MM.1S (cell line): Measurements from ENCODE around the gene CYB5D1.

Source experiments
- DNase-seq: peaks from one replicate; pipeline ENCODE4 v3.0.0-alpha.2; 2015
- H2AFZ ChIP-seq: fragments of 300-600 bp; sonication (generic); 2 replicates; pipeline ENCODE4 v1.6.0; 2016; ENCODE audit warnings: antibody characterized with exemption, low read length
- H3F3A ChIP-seq: fragments of 300-600 bp; sonication (generic); 2 replicates; pipeline ENCODE4 v1.6.1; 2016; ENCODE audit warnings: mild to moderate bottlenecking, antibody characterized with exemption, low read length, moderate library complexity, mixed read lengths; ENCODE audit not compliant: insufficient read depth
- H3K27ac ChIP-seq: fragments of 300-600 bp; sonication (generic); 2 replicates; pipeline ENCODE4 v1.5.1; 2016; ENCODE audit warnings: mild to moderate bottlenecking, low read length
- H3K27me3 ChIP-seq: fragments of 300-600 bp; sonication (generic); replicated peaks from 2 replicates; pipeline ENCODE4 v1.6.0; 2016; ENCODE audit warnings: low read length; ENCODE audit not compliant: insufficient read depth
- H3K36me3 ChIP-seq: fragments of 300-600 bp; sonication (generic); replicated peaks from 2 replicates; pipeline ENCODE4 v1.6.1; 2016; ENCODE audit warnings: mild to moderate bottlenecking, low read length, mixed read lengths; ENCODE audit not compliant: insufficient read depth
- H3K4me1 ChIP-seq: fragments of 300-600 bp; sonication (generic); 2 replicates; pipeline ENCODE4 v1.6.1; 2016; ENCODE audit warnings: low read length, mixed read lengths
- H3K4me2 ChIP-seq: fragments of 300-600 bp; sonication (generic); 2 replicates; pipeline ENCODE4 v1.6.0; 2016; ENCODE audit warnings: low read depth, low read length
- H3K4me3 ChIP-seq: fragments of 300-600 bp; sonication (generic); 2 replicates; pipeline ENCODE4 v1.5.1; 2016; ENCODE audit warnings: low read length, mixed read lengths
- H3K79me2 ChIP-seq: fragments of 300-600 bp; sonication (generic); 2 replicates; pipeline ENCODE4 v1.6.1; 2016; ENCODE audit warnings: mixed run types, low read length, mixed read lengths
- H3K9ac ChIP-seq: fragments of 300-600 bp; sonication (generic); 2 replicates; pipeline ENCODE4 v1.6.1; 2016; ENCODE audit warnings: low read length, mixed read lengths
- H3K9me2 ChIP-seq: fragments of 300-600 bp; sonication (generic); replicated peaks from 2 replicates; pipeline ENCODE4 v1.6.1; 2016; ENCODE audit warnings: mild to moderate bottlenecking, low read length, mixed read lengths; ENCODE audit not compliant: insufficient read depth
- H3K9me3 ChIP-seq: fragments of 300-600 bp; sonication (generic); replicated peaks from 2 replicates; pipeline ENCODE4 v1.6.1; 2016; ENCODE audit warnings: mild to moderate bottlenecking, low read length, mixed read lengths; ENCODE audit not compliant: insufficient read depth
- H4K20me1 ChIP-seq: fragments of 300-600 bp; sonication (generic); 2 replicates; pipeline ENCODE4 v1.6.1; 2016; ENCODE audit warnings: mild to moderate bottlenecking, low read length, moderate library complexity, mixed read lengths; ENCODE audit not compliant: insufficient read depth
- CTCF ChIP-seq: fragments of 300-600 bp; sonication (generic); IDR thresholded peaks from 2 replicates; pipeline ENCODE4 v1.5.1; 2016; ENCODE audit warnings: antibody characterized with exemption, low read length, mixed read lengths
- EZH2 ChIP-seq: fragments of 300-600 bp; sonication (generic); optimal IDR thresholded peaks from 2 replicates; pipeline ENCODE3; 2017; ENCODE audit warnings: low read depth, mild to moderate bottlenecking, antibody characterized with exemption, low read length, mixed read lengths
- EZH2phosphoT487 ChIP-seq: fragments of 300-600 bp; sonication (generic); IDR thresholded peaks from 2 replicates; pipeline ENCODE4 v1.6.1; 2018; ENCODE audit warnings: antibody characterized with exemption, low read length

The CYB5D1 gene

GRCh38 chr17:7833795-7834541 is 23.8 kb upstream of the CYB5D1 start, which contains the start of gene KDM6B:
KDM6B (plus strand) TSS chr17:7834217; CDS start chr17:7845555, 11,338 bp downstream.
- Histone ChIP-seq H3K9me2 (no peaks in the 10 kb centered on the region), H3K27ac (peak within 1 kb of the TSS; percentile 92), H3K36me3 (no peaks in the 10 kb centered on the region), H3K9me3 (no peaks in the 10 kb centered on the region), H3K79me2 (no peaks in the 10 kb centered on the region), H3K4me3 (peak within 1 kb of the TSS; percentile 93), H3K9ac (peak within 1 kb of the TSS; percentile 86), H3K27me3 (peaks cover 41% of the 10 kb centered on the region), H3K4me2 (peak within 1 kb of the TSS; percentile 100), H4K20me1 (no peaks in the 10 kb centered on the region), H3K4me1 (peaks cover 31% of the 10 kb centered on the region), H2AFZ (peak within 1 kb of the TSS; percentile 95), H3F3A (peaks cover 31% of the 10 kb centered on the region)
- TF ChIP-seq CTCF: no peak
- TF ChIP-seq EZH2: no peak
- TF ChIP-seq EZH2phosphoT487: no peak
- DNase-seq: peak; percentile 90

DNA sequence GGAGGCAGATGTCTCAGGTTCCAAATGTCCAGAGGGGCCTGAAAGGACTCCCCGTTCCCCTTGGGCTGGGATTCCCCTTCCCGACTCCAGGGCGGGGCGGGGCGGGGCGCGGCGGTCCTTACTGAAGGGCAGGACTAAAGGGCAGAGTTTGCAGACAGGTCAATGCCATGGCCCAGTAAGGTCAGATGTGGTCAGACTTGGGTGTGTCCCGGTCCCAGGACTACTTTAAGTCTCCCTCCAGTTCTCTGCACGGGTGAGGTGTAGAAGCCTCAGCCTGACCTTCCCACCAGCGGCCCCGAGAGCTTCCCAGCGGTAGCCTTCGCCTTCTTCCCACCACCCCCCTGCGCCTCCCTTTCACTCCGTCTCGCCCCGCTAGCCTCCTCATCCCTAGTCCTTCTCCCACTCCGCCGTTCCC is 23.3 kb upstream of the CYB5D1 start:
- Histone ChIP-seq H3K36me3 (no peaks in the 10 kb centered on the region), H3K79me2 (no peaks in the 10 kb centered on the region), H3K9me2 (no peaks in the 10 kb centered on the region), H3K9ac (peak overlapping the region; percentile 86; the same call in 1 of the 2 replicates), H3K9me3 (no peaks in the 10 kb centered on the region), H3K27ac (peak overlapping the region; percentile 92; the same call in 1 of the 2 replicates), H3K4me1 (peaks cover 31% of the 10 kb centered on the region), H2AFZ (peak overlapping the region; percentile 95), H4K20me1 (no peaks in the 10 kb centered on the region), H3K4me2 (peak overlapping the region; percentile 100), H3F3A (peaks cover 31% of the 10 kb centered on the region), H3K27me3 (peaks cover 36% of the 10 kb centered on the region), H3K4me3 (peak overlapping the region; percentile 93)
- no peak for TF ChIP-seq CTCF
- TF ChIP-seq EZH2phosphoT487: no peak
- no peak for TF ChIP-seq EZH2
- DNase-seq: peak; percentile 42

GRCh38 chr17:7834957-7835813 is 22.6 kb upstream of the CYB5D1 start:
- Histone ChIP-seq H3F3A (peaks cover 31% of the 10 kb centered on the region), H3K9me2 (no peaks in the 10 kb centered on the region), H3K27ac (peak overlapping the region; percentile 92), H3K9ac (peak overlapping the region; percentile 86), H3K36me3 (no peaks in the 10 kb centered on the region), H3K4me2 (peak overlapping the region; percentile 100), H3K4me1 (peaks cover 31% of the 10 kb centered on the region), H3K27me3 (peaks cover 33% of the 10 kb centered on the region), H4K20me1 (no peaks in the 10 kb centered on the region), H3K79me2 (no peaks in the 10 kb centered on the region), H2AFZ (peak overlapping the region; percentile 95), H3K4me3 (peak overlapping the region; percentile 93), H3K9me3 (no peaks in the 10 kb centered on the region)
- DNase-seq: peak; percentile 90
- TF ChIP-seq EZH2: no peak
- no peak for TF ChIP-seq EZH2phosphoT487
- peak; percentile 88 for TF ChIP-seq CTCF
